ENCODE data around the gene OSBPL2.

The OSBPL2 gene

DNA sequence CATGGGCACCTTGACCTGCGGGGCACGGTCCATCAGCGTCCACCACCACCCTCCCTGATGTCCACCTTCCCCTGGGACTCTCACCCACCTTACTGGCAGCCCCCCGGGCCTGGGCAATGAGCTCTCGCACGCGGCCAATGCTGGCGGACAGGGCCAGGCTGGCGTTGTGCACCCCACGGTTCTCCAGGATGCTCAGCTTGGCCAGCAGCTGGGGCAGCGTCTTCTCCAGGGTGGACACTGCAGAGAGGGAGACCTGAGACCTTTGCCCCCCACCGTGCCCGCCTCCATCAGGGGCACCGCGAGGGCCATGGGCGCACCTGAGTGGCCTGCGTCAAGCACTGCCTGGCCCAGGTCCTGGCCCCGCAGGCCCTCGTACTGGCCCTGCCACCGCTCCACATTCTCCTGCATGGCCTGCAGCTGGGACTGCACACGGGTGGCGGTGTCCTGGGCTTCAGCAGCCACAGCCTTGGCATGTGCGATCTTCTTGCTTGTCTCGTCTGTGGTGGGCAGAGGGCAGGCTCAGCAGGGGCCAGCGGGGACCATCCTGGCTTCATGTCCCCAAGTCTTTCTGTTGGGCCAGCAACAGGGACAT lies 76.5 kb downstream of the OSBPL2 start:
- Histone ChIP-seq H3K4me1 (ENCODE audit: control insufficient read depth, insufficient read depth, low read length) (peaks cover 2% of the 10 kb centered on the region), H3K27me3 (ENCODE audit: control insufficient read depth in 1 of 2, insufficient read depth in 2 of 2, low read length in 2 of 2) (no peaks in the 10 kb centered on the region), H3K9ac (ENCODE audit: low read length in 2 of 2) (no peak overlapping the region), H3K4me3 (ENCODE audit: low read length in 2 of 2) (no peak overlapping the region), H3K36me3 (ENCODE audit: control insufficient read depth in 2 of 2, insufficient read depth in 2 of 2, low read length in 2 of 2) (peaks cover 51 to 64% of the 10 kb centered on the region in 2 donors), H3K9me3 (ENCODE audit: control insufficient read depth in 2 of 2, low read length in 2 of 2) (no peaks in the 10 kb centered on the region), H3K27ac (ENCODE audit: low read length) (no peak overlapping the region)

DNA sequence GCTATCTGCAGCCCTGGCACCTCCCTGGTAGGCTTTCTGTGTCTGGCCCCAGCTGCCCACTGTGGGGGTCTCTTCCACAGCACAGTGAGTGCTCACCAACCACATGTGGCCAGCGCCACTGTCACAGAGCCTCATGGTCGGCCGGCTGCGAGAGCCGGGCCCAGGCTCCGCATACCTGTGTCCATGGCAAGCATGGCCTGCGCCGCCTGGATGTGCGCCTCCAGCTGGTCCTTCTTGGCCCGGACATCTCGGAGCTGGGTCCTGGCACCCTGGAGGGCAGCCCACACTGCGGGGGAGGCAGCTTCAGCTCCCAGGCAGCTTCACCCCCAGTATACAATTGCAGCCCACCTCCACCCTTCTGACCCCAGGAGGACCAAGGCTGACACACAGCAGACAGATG lies 77.5 kb downstream of the OSBPL2 start:
- H3K9ac ChIP-seq (ENCODE audit: low read length in 2 of 2) = no peak overlapping the region
- H3K27me3 ChIP-seq (ENCODE audit: control insufficient read depth in 1 of 2, insufficient read depth in 2 of 2, low read length in 2 of 2) = no peaks in the 10 kb centered on the region
- peaks cover 55 to 71% of the 10 kb centered on the region in 2 donors for H3K36me3 ChIP-seq (ENCODE audit: control insufficient read depth in 2 of 2, insufficient read depth in 2 of 2, low read length in 2 of 2)
- H3K4me1 ChIP-seq (ENCODE audit: control insufficient read depth, insufficient read depth, low read length) = no peaks in the 10 kb centered on the region
- no peaks in the 10 kb centered on the region for H3K9me3 ChIP-seq (ENCODE audit: control insufficient read depth in 2 of 2, low read length in 2 of 2)
- H3K4me3 ChIP-seq (ENCODE audit: low read length in 2 of 2) = no peak overlapping the region
- H3K27ac ChIP-seq (ENCODE audit: low read length) = no peak overlapping the region

DNA sequence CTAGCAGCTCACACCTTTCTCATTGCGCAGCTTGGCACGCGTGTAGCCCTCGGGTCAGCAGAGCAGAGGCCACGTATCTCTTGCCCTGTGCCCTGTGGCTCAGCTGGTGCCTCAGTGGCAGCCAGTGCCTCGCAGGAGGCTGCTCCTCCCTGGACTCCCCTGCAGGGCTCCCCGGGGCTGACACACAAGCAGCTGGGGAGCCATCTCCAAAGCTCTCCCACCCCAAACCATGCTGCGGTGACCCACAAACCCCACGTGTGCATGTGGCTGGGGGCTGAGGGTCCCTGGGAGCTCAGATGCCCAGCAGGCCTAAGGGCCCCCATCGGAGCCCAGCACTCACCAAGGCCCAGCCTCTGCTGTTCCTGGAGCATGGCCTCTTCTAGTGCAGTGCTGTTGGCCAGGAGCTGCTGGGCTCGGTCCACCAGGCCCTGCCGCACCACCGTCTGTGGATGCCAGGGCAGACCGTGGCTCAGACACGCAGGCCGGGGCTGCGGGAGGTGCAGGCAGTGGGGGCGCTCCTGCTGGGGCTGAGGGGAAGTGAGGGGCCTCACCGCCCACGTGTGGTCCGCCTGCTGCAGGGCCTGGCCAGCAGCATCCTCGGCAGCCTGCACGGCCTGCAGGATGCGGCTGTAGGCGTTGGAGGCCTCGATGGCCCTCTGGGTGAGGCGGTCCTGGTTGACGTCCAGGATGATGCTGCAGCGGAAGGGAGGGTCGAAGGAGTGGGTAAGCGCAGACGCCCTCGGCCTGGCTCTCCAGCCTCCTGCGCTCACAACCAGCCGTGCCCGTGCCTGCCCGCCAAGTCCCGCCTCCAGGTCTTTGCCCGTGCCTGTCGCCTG lies 78.2 kb downstream of the OSBPL2 start:
- H3K4me3 ChIP-seq (ENCODE audit: low read length in 2 of 2) = no peak overlapping the region
- no peaks in the 10 kb centered on the region for H3K4me1 ChIP-seq (ENCODE audit: control insufficient read depth, insufficient read depth, low read length)
- no peak overlapping the region for H3K27ac ChIP-seq (ENCODE audit: low read length)
- H3K9me3 ChIP-seq (ENCODE audit: control insufficient read depth in 2 of 2, low read length in 2 of 2) = no peaks in the 10 kb centered on the region
- H3K36me3 ChIP-seq (ENCODE audit: control insufficient read depth in 2 of 2, insufficient read depth in 2 of 2, low read length in 2 of 2) = peaks cover 51 to 65% of the 10 kb centered on the region in 2 donors
- H3K9ac ChIP-seq (ENCODE audit: low read length in 2 of 2) = no peak overlapping the region
- H3K27me3 ChIP-seq (ENCODE audit: control insufficient read depth in 1 of 2, insufficient read depth in 2 of 2, low read length in 2 of 2) = no peaks in the 10 kb centered on the region

DNA sequence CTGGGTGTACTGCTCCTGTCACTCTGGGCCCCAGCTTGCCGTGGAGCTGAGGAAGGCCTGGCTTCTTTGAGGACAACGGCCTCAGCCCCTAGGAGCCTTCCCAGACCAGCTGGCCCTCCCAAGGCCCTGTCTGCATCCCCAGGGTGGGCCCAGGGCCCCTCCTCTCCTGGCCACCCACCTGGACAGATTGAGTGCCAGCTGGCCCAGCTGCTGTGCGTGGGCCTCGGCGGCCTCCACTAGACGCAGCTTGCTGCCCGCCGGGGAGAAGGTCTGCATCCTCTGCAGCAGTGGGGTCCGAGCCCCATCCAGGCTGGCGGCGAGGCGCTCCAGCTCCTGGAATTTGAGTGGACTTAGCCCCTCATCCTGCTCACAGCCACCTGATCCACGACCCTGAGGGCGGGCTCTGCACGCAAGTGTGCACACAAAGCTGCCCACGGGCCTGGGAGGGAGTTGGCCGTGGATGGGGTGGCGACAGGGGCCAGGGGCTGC lies 78.9 kb downstream of the OSBPL2 start:
- no peak overlapping the region for H3K4me3 ChIP-seq (ENCODE audit: low read length in 2 of 2)
- no peaks in the 10 kb centered on the region for H3K27me3 ChIP-seq (ENCODE audit: control insufficient read depth in 1 of 2, insufficient read depth in 2 of 2, low read length in 2 of 2)
- no peaks in the 10 kb centered on the region for H3K4me1 ChIP-seq (ENCODE audit: control insufficient read depth, insufficient read depth, low read length)
- H3K9me3 ChIP-seq (ENCODE audit: control insufficient read depth in 2 of 2, low read length in 2 of 2) = no peaks in the 10 kb centered on the region
- H3K36me3 ChIP-seq (ENCODE audit: control insufficient read depth in 2 of 2, insufficient read depth in 2 of 2, low read length in 2 of 2) = peaks cover 45 to 60% of the 10 kb centered on the region in 2 donors
- H3K27ac ChIP-seq (ENCODE audit: low read length) = no peak overlapping the region
- H3K9ac ChIP-seq (ENCODE audit: low read length in 2 of 2) = no peak overlapping the region

DNA sequence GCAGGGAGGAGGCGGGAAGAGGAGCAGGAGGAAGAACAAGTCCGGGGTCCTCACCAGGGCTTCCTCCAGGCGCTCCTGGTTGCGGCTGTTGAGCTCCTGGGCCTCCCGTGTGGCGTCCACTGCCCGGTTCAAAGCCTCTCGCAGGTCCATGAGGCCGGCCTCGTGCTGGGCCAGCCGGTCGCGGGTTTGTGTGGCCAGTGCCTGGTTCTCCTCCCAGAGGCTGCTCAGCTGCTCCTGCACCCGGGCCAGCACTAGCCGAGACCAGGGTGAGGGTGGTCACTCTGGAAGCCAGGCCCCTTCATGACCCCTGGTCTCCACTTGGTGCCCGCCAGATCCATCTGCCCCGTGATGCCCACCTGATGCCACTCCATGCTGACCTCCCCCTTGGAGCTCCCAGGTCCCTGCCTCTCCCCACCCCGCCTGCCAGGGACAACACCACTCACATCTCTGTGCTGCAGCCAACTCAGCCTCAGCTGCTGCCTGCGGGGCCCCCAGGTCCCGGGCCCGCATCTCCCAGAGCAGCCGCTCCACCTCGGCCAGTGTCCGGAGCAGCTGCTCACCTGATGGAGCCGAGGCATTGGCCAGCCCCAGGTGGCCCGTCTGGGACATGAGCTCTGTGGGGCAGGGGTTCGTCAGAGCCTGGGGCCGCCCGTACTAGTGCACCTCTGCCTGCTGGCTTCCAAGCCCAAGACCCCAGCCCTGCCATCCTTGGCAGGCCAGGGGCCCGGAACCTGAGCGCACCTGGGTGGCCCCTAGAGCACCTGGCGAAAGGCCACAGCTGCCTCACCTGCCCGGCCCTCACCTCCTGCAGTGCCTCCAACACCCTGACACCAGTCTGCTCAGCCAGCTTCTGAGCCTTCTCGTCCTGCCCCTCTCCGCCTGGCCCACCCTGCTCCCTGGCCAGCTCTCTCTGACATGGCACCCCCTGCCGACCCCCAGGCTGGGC lies 80.4 kb downstream of the OSBPL2 start:
- Histone ChIP-seq H3K27me3 (ENCODE audit: control insufficient read depth in 1 of 2, insufficient read depth in 2 of 2, low read length in 2 of 2) (no peaks in the 10 kb centered on the region), H3K36me3 (ENCODE audit: control insufficient read depth in 2 of 2, insufficient read depth in 2 of 2, low read length in 2 of 2) (peaks cover 39 to 51% of the 10 kb centered on the region in 2 donors), H3K4me1 (ENCODE audit: control insufficient read depth, insufficient read depth, low read length) (no peaks in the 10 kb centered on the region), H3K9ac (ENCODE audit: low read length in 2 of 2) (no peak overlapping the region), H3K4me3 (ENCODE audit: low read length in 2 of 2) (no peak overlapping the region), H3K9me3 (ENCODE audit: control insufficient read depth in 2 of 2, low read length in 2 of 2) (no peaks in the 10 kb centered on the region), H3K27ac (ENCODE audit: low read length) (peak overlapping the region; percentile 24)

DNA sequence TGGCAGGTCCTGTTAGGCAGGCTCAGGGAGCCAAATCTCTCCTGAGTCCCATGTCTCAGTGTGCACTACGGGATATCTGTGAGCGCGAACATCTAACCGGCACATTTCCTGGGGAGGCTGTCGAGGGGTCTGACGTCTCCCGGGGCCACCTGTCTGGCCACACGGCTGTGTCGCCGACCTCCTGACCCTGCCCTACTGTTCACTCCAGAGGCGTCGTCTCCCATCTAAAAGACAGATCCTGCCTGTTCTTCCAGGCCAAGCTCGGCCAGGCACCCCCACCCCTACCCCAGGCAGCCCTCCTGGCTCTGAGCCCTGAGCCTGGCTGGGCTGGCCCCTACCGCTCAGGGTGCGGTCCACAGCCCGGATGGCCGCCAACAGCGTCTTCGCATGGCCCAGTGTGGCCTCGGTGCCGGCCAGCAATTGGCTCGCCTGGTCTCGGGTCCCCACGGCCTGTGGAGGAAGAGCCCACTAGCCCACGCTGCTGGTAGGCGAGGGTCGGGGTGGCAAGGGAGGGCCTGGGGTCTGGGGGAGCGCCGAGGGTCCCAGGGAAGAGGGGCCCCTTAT lies 81.1 kb downstream of the OSBPL2 start:
- Histone ChIP-seq H3K9ac (ENCODE audit: low read length in 2 of 2) (no peak overlapping the region), H3K27ac (ENCODE audit: low read length) (peak overlapping the region; percentile 24), H3K27me3 (ENCODE audit: control insufficient read depth in 1 of 2, insufficient read depth in 2 of 2, low read length in 2 of 2) (no peaks in the 10 kb centered on the region), H3K4me1 (ENCODE audit: control insufficient read depth, insufficient read depth, low read length) (no peaks in the 10 kb centered on the region), H3K9me3 (ENCODE audit: control insufficient read depth in 2 of 2, low read length in 2 of 2) (no peaks in the 10 kb centered on the region), H3K36me3 (ENCODE audit: control insufficient read depth in 2 of 2, insufficient read depth in 2 of 2, low read length in 2 of 2) (peaks cover 46 to 53% of the 10 kb centered on the region in 2 donors), H3K4me3 (ENCODE audit: low read length in 2 of 2) (no peak overlapping the region)

DNA sequence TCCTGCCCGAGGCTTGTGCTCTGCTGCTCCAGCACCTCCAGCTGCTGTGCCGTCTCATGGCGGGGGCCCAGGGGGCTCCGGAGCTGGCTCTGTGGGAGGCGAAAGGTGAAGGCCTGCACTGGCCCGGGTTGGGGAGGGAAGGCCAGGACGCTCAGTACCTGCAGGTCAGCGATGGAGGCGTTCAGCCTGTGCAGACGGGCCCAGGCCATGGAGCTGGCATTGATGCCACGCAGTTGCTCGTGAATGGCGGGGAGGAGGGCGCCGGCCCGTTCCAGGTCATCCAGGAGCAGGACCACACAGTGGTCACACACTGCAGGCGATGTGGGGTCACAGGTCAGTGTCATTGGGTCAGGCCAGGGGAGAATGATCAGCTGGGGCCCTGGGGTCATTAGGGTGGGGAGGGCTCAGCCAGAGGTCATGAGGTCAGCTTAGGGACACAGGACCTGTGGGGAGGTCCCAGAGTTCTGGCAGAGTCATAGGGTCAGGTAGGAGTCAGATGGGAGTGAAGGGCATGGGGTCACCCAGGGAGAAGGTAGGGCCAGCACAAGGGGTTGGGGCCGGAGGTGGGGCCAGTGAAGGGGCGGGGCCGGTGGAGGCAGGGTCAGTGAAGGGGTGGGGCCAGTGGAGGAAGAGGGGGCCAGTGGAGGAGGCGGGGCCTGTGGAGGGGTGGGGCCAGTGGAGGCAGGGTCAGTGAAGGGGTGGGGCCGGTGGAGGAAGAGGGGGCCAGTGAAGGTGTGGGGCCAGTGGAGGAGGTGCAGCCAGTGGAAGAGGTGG lies 82.4 kb downstream of the OSBPL2 start:
- no peak overlapping the region for H3K27ac ChIP-seq (ENCODE audit: low read length)

DNA sequence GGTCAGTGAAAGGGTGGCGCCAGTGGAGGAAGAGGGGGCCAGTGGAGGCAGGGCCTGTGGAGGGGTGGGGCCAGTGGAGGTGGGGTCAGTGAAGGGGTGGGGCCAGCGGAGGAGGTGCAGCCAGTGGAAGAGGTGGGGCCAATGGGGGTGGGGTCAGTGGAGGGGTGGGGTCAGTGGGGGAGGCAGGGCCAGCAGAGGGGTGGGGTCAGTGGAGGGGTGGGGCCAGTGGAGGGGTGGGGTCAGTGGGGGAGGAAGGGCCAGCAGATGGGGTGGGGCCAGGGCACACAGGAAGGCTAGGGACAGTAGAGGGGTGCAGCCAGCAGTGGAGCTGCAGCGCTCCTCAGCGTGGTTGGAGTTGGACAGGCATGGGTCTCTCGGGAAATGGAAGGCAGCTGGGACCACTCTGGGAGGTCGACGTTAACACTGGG lies 83.2 kb downstream of the OSBPL2 start:
- Histone ChIP-seq H3K4me1 (ENCODE audit: control insufficient read depth, insufficient read depth, low read length) (no peaks in the 10 kb centered on the region), H3K27me3 (ENCODE audit: control insufficient read depth in 1 of 2, insufficient read depth in 2 of 2, low read length in 2 of 2) (no peaks in the 10 kb centered on the region), H3K9ac (ENCODE audit: low read length in 2 of 2) (no peak overlapping the region), H3K9me3 (ENCODE audit: control insufficient read depth in 2 of 2, low read length in 2 of 2) (no peaks in the 10 kb centered on the region), H3K36me3 (ENCODE audit: control insufficient read depth in 2 of 2, insufficient read depth in 2 of 2, low read length in 2 of 2) (peaks cover 47 to 50% of the 10 kb centered on the region in 2 donors), H3K4me3 (ENCODE audit: low read length in 2 of 2) (no peak overlapping the region), H3K27ac (ENCODE audit: low read length) (no peak overlapping the region)

More for the DNA sequence above, 82.4 kb downstream of the OSBPL2 start:
- Histone ChIP-seq H3K4me1 (ENCODE audit: control insufficient read depth, insufficient read depth, low read length) (no peaks in the 10 kb centered on the region), H3K4me3 (ENCODE audit: low read length in 2 of 2) (no peak overlapping the region), H3K9ac (ENCODE audit: low read length in 2 of 2) (no peak overlapping the region), H3K27me3 (ENCODE audit: control insufficient read depth in 1 of 2, insufficient read depth in 2 of 2, low read length in 2 of 2) (no peaks in the 10 kb centered on the region), H3K9me3 (ENCODE audit: control insufficient read depth in 2 of 2, low read length in 2 of 2) (no peaks in the 10 kb centered on the region), H3K36me3 (ENCODE audit: control insufficient read depth in 2 of 2, insufficient read depth in 2 of 2, low read length in 2 of 2) (peaks cover 48 to 51% of the 10 kb centered on the region in 2 donors)

DNA sequence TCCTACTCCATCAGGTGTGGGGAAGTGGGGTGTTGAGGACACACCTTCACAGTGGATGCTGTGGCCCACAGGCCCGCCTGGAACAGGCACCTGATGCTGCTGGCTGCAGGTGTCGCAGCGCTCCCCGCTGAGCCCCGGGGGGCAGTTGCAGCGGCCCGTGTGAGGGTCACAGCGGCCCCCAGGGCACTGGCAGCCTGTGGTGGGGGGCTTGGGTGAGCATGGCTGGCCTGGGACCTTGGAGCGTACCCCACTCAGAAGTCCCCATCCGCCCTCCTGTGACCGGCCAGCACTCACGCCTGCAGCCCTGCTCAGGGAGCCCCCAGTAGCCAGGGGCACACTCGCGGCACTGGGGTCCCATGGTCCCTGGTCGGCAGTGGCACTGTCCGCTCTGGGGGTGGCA lies 83.7 kb downstream of the OSBPL2 start:
- H3K27ac ChIP-seq (ENCODE audit: low read length) = no peak overlapping the region
- H3K4me1 ChIP-seq (ENCODE audit: control insufficient read depth, insufficient read depth, low read length) = no peaks in the 10 kb centered on the region
- no peaks in the 10 kb centered on the region for H3K27me3 ChIP-seq (ENCODE audit: control insufficient read depth in 1 of 2, insufficient read depth in 2 of 2, low read length in 2 of 2)
- H3K9me3 ChIP-seq (ENCODE audit: control insufficient read depth in 2 of 2, low read length in 2 of 2) = no peaks in the 10 kb centered on the region
- no peak overlapping the region for H3K4me3 ChIP-seq (ENCODE audit: low read length in 2 of 2)
- no peak overlapping the region for H3K9ac ChIP-seq (ENCODE audit: low read length in 2 of 2)
- H3K36me3 ChIP-seq (ENCODE audit: control insufficient read depth in 2 of 2, insufficient read depth in 2 of 2, low read length in 2 of 2) = peaks cover 47 to 50% of the 10 kb centered on the region in 2 donors

Measured in stomach smooth muscle (tissue), 2 donors.